ENCODE results near the gene SERPINA12. TPM values are rescaled to one million over a fixed set of nuclear protein-coding genes. Genes with fewer than 3 reads are reported as not detected.
A peak's percentile ranks its signal among the peaks of the same experiment; 100 is the strongest.

Gene SERPINA12
- total and polyA plus RNA-seq, 2 of the 13 experiments (the other 11 are each of a cell fraction or from before 2014, with no cell fraction given): 0.08 TPM; not detected in 1

DNA sequence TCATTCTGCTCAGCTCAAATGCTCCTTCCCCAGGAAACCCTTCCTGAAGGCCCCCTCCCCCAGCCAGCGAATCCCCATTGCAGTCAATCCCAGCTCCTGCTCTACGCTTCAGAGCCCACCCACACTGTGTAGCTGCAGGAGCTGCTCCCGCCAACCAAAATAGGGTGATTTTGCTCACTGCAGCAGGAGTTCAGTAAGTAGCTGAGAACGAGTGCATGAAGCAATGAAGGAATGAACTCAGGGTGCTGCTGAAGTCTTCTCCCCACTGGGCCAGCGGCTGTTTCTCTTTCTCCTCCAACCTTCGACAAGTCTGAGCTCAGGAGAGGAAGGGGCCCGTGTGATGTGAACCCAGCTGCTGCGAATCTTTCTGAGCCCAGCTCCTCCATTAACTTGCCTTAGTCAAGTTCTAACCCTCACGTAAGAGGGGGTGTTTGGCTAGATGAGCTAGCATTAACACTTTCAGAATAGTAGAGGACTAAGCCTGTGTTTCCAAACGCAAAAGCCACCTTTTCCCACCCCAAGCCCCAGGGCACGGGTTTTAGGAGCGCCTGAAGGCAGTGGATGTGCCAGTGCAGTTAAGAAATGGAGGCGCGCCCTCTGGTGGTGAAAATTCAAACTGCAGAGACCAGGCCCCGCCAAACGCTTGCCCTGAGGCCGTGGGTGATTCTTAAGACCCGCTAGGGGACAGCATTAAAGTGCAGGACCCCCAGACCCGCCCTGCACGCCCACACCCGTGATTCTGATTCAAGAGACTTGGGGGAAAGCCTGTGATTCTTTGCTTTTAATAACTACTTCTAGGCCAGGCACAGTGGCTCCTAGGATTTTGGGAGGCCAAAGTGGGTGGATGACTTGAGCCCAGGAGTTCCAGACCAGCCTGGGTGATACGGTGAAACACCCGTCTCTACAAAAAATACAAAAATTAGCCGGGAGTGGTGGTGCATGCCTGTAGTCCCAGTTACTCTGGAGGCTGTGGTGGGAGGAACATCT lies 40.0 kb upstream of the SERPINA12 start (continued):
- TF ChIP-seq PHF5A (CRISPR knock-in tag; IDR thresholded peaks at IDR 0.05; ENCODE audit: low read depth, unreplicated experiment) (no peak), SNAI1 (CRISPR knock-in tag; IDR thresholded peaks at IDR 0.05; ENCODE audit: borderline replicate concordance) (peak; percentile 35; the same call in 1 of the 2 replicates), CCAR2 (optimal IDR thresholded peaks at IDR 0.05; ENCODE audit: low read depth, low read length) (no peak), HHEX (CRISPR knock-in tag; IDR thresholded peaks at IDR 0.05) (no peak), CCDC6 (CRISPR knock-in tag; IDR thresholded peaks at IDR 0.05) (no peak), HNF4A (CRISPR knock-in tag; IDR thresholded peaks at IDR 0.05) (peak; percentile 10; the same call in 1 of the 2 replicates), SATB2 (CRISPR knock-in tag; IDR thresholded peaks at IDR 0.05) (no peak), TGIF2 (CRISPR knock-in tag; IDR thresholded peaks at IDR 0.05) (no peak), TCF12 (IDR thresholded peaks at IDR 0.05) (no peak), TCF12 (CRISPR knock-in tag; IDR thresholded peaks at IDR 0.05) (no peak), CAMTA2 (CRISPR knock-in tag; IDR thresholded peaks at IDR 0.05; ENCODE audit: borderline replicate concordance) (no peak), ZZZ3 (CRISPR knock-in tag; IDR thresholded peaks at IDR 0.05; ENCODE audit: borderline replicate concordance) (no peak), ZSCAN30 (CRISPR knock-in tag; IDR thresholded peaks at IDR 0.05) (no peak), FOXK2 (IDR thresholded peaks at IDR 0.05) (no peak), WIZ (CRISPR knock-in tag; IDR thresholded peaks at IDR 0.05) (no peak), XBP1 (CRISPR knock-in tag; IDR thresholded peaks at IDR 0.05) (no peak), ZNF333 (CRISPR knock-in tag; IDR thresholded peaks at IDR 0.05; ENCODE audit: borderline replicate concordance) (0 out of 2 replicates have a peak, but pooled peaks have one; percentile 25), RBM39 (IDR thresholded peaks at IDR 0.05; ENCODE audit: low read depth, low read length, poor library complexity, severe bottlenecking) (peak; percentile 53), ZNF614 (CRISPR knock-in tag; IDR thresholded peaks at IDR 0.05; ENCODE audit: borderline replicate concordance) (no peak), EEA1 (CRISPR knock-in tag; IDR thresholded peaks at IDR 0.05; ENCODE audit: borderline replicate concordance) (no peak)
- TF ChIP-seq, protein P1, sequence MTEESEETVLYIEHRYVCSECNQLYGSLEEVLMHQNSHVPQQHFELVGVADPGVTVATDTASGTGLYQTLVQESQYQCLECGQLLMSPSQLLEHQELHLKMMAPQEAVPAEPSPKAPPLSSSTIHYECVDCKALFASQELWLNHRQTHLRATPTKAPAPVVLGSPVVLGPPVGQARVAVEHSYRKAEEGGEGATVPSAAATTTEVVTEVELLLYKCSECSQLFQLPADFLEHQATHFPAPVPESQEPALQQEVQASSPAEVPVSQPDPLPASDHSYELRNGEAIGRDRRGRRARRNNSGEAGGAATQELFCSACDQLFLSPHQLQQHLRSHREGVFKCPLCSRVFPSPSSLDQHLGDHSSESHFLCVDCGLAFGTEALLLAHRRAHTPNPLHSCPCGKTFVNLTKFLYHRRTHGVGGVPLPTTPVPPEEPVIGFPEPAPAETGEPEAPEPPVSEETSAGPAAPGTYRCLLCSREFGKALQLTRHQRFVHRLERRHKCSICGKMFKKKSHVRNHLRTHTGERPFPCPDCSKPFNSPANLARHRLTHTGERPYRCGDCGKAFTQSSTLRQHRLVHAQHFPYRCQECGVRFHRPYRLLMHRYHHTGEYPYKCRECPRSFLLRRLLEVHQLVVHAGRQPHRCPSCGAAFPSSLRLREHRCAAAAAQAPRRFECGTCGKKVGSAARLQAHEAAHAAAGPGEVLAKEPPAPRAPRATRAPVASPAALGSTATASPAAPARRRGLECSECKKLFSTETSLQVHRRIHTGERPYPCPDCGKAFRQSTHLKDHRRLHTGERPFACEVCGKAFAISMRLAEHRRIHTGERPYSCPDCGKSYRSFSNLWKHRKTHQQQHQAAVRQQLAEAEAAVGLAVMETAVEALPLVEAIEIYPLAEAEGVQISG (CRISPR knock-in tag; IDR thresholded peaks at IDR 0.05): 0 out of 2 replicates have a peak, but pooled peaks have one; percentile 4
- TF ChIP-seq, protein P2, sequence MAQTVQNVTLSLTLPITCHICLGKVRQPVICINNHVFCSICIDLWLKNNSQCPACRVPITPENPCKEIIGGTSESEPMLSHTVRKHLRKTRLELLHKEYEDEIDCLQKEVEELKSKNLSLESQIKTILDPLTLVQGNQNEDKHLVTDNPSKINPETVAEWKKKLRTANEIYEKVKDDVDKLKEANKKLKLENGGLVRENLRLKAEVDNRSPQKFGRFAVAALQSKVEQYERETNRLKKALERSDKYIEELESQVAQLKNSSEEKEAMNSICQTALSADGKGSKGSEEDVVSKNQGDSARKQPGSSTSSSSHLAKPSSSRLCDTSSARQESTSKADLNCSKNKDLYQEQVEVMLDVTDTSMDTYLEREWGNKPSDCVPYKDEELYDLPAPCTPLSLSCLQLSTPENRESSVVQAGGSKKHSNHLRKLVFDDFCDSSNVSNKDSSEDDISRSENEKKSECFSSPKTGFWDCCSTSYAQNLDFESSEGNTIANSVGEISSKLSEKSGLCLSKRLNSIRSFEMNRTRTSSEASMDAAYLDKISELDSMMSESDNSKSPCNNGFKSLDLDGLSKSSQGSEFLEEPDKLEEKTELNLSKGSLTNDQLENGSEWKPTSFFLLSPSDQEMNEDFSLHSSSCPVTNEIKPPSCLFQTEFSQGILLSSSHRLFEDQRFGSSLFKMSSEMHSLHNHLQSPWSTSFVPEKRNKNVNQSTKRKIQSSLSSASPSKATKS (CRISPR knock-in tag; IDR thresholded peaks at IDR 0.05): no peak
- TF ChIP-seq, protein P3, sequence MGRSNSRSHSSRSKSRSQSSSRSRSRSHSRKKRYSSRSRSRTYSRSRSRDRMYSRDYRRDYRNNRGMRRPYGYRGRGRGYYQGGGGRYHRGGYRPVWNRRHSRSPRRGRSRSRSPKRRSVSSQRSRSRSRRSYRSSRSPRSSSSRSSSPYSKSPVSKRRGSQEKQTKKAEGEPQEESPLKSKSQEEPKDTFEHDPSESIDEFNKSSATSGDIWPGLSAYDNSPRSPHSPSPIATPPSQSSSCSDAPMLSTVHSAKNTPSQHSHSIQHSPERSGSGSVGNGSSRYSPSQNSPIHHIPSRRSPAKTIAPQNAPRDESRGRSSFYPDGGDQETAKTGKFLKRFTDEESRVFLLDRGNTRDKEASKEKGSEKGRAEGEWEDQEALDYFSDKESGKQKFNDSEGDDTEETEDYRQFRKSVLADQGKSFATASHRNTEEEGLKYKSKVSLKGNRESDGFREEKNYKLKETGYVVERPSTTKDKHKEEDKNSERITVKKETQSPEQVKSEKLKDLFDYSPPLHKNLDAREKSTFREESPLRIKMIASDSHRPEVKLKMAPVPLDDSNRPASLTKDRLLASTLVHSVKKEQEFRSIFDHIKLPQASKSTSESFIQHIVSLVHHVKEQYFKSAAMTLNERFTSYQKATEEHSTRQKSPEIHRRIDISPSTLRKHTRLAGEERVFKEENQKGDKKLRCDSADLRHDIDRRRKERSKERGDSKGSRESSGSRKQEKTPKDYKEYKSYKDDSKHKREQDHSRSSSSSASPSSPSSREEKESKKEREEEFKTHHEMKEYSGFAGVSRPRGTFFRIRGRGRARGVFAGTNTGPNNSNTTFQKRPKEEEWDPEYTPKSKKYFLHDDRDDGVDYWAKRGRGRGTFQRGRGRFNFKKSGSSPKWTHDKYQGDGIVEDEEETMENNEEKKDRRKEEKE (IDR thresholded peaks at IDR 0.05): no peak

Measured in HepG2 (cell line).